BJ (cell line): ENCODE data around the gene OR6C70. TPM values are rescaled to one million over a fixed set of nuclear protein-coding genes. Genes with fewer than 3 reads are reported as not detected.
"Not testable (repeated sequence)": the region's sequence is repeated elsewhere in the genome, so short reads cannot be mapped to it uniquely, and the experiment has no call there.

Source experiments
- CTCF ChIA-PET: fragments of 350-600 bp; formaldehyde crosslinking; extraction: SDS; loops from one replicate; lab custom pipeline; 2021; ENCODE audit warnings: antibody characterized with exemption, inconsistent platforms; lab: Yijun Ruan, JAX
- POLR2A ChIA-PET: fragments of 300-600 bp; sonication (Branson Sonifier 250); formaldehyde crosslinking; extraction: SDS; loops from one replicate; lab custom pipeline; 2021; ENCODE audit warnings: antibody characterized with exemption; lab: Charles Lee
- DNase-seq: peaks from one replicate; pipeline ENCODE4 v3.0.0-alpha.2; 2011; ENCODE audit warnings: low read depth
- H3K27me3 ChIP-seq: 2 replicates; pipeline ENCODE4 v1.6.0; 2011; ENCODE audit warnings: low read length; ENCODE audit not compliant: control insufficient read depth, insufficient read depth
- H3K36me3 ChIP-seq: 2 replicates; pipeline ENCODE4 v1.5.1; 2011; ENCODE audit warnings: low read length; ENCODE audit not compliant: control insufficient read depth, insufficient read depth
- H3K4me3 ChIP-seq: 2 replicates; pipeline ENCODE4 v1.5.1; 2011; ENCODE audit warnings: low read depth, mild to moderate bottlenecking, control low read depth, low read length
- polyA plus RNA-seq: library from polyadenylated mRNA; depleted of rRNA; stranded (reverse); fragments of >200 nt; gene quantifications from 2 replicates; pipeline ENCODE4 v1.2.3, GENCODE V29; 2011
- TF ChIP-seq, protein P1 (sequence below): IDR thresholded peaks from 2 replicates; pipeline ENCODE4 v1.5.1; 2011; ENCODE audit warnings: low read depth, mild to moderate bottlenecking, control low read depth, inconsistent platforms, low read length, moderate library complexity; ENCODE audit not compliant: insufficient read depth

OR6C70 gene
- polyA plus RNA-seq, 1 experiment, result not detected

DNA sequence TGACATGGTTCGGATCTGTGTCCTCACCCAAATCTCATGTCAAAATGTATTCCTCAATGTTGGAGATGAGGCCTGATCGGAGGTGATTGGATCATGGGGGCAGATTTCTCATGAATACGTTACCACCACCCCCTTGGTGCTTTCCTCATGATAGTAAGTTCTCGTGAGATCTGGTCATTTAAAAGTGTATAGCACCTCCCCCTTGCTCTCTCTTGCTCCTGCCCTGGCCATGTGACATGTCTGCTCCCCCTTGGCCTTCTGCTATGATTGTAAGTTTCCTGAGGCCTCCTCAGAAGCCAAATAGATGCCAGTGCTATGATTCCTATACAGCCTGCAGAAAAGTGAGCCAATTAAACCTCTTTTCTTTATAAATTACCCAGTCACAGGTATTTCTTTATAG is 29.3 kb upstream of the OR6C70 start:
- DNase-seq, result no peak
- Histone ChIP-seq H3K36me3 (no peaks in the 10 kb centered on the region), H3K4me3 (no peak overlapping the region), H3K27me3 (no peaks in the 10 kb centered on the region)
- TF ChIP-seq, protein P1, sequence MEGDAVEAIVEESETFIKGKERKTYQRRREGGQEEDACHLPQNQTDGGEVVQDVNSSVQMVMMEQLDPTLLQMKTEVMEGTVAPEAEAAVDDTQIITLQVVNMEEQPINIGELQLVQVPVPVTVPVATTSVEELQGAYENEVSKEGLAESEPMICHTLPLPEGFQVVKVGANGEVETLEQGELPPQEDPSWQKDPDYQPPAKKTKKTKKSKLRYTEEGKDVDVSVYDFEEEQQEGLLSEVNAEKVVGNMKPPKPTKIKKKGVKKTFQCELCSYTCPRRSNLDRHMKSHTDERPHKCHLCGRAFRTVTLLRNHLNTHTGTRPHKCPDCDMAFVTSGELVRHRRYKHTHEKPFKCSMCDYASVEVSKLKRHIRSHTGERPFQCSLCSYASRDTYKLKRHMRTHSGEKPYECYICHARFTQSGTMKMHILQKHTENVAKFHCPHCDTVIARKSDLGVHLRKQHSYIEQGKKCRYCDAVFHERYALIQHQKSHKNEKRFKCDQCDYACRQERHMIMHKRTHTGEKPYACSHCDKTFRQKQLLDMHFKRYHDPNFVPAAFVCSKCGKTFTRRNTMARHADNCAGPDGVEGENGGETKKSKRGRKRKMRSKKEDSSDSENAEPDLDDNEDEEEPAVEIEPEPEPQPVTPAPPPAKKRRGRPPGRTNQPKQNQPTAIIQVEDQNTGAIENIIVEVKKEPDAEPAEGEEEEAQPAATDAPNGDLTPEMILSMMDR, result no peak
- ChIA-PET POLR2A (no interaction called here), CTCF (no interaction called here)

GRCh38 chr12:55495490-55495889 is 25.6 kb upstream of the OR6C70 start:
- H3K4me3 ChIP-seq, result no peak overlapping the region
- DNase-seq, result no peak
- H3K27me3 ChIP-seq, result no peaks in the 10 kb centered on the region
- H3K36me3 ChIP-seq, result no peaks in the 10 kb centered on the region
- POLR2A ChIA-PET, result no interaction called here
- CTCF ChIA-PET, result no interaction called here
- TF ChIP-seq, protein P1, result no peak

- Histone ChIP-seq H3K27me3 (no peaks in the 10 kb centered on the region), H3K4me3 (no peak within 1 kb of the TSS), H3K36me3 (no peaks in the 10 kb centered on the region)
- TF ChIP-seq, protein P1, result no peak
- ChIA-PET CTCF (no interaction called here), POLR2A (no interaction called here)
- no peak for DNase-seq
Measured at GRCh38 chr12:55492078-55492477, 22.1 kb upstream of the OR6C70 start, which contains the start of gene OR6C68. Gene OR6C68 (plus strand): TSS chr12:55492378. CDS start chr12:55492378, 0 bp downstream.

DNA sequence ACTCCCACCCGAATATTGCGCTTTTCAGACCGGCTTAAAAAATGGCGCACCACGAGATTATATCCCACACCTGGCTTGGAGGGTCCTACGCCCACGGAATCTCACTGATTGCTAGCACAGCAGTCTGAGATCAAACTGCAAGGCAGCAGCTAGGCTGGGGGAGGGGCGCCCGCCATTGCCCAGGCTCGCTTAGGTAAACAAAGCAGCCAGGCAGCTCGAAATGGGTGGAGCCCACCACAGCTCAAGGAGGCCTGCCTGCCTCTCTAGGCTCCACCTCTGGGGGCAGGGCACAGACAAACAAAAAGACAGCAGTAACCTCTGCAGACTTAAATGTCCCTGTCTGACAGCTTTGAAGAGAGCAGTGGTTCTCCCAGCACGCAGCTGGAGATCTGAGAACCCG is 14.3 kb upstream of the OR6C70 start:
- POLR2A ChIA-PET, H3K27me3 ChIP-seq, H3K36me3 ChIP-seq, CTCF ChIA-PET, DNase-seq, H3K4me3 ChIP-seq: not testable (repeated sequence)

DNA sequence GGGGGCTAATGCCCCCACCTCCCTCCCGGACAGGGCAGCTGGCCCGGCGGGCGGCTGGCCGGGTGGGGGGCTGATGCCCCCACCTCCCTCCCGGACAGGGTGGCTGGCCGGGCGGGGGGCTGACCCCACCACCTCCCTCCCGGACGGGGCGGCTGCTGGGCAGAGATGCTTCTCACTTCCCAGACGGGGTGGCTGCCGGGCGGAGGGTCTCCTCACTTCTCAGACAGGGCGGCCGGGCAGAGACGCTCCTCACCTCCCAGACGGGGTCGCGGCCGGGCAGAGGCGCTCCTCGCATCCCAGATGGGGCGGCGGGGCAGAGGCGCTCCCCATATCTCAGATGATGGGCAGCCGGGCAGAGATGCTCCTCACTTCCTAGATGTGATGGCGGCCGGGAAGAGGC is 9.2 kb upstream of the OR6C70 start:
- CTCF ChIA-PET, POLR2A ChIA-PET: not testable (repeated sequence)

DNA sequence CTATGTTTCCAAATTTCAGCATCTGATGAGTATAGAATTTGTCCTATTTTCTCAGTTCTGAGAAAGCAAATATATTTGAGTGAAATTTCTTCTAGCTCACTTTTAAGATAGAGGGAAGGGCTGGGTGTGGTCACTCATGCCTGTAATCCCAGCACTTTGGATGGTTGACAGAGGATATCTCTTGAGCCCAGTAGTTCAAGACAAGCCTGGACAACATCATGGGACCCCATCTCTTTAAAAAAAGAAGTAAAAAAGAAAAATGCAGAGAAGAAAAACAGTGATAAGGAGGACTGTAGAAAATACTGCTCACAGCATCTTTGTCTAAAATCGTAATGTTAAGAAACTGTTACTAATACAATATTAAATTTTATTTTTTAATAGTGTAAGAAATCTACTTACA is 2.3 kb upstream of the OR6C70 start:
- CTCF ChIA-PET, result no interaction called here
- Histone ChIP-seq H3K27me3 (no peaks in the 10 kb centered on the region), H3K36me3 (no peaks in the 10 kb centered on the region), H3K4me3 (no peak overlapping the region)
- POLR2A ChIA-PET, result no interaction called here
- DNase-seq, result no peak
- TF ChIP-seq, protein P1, result no peak

More for the DNA sequence above, 9.2 kb upstream of the OR6C70 start:
- not testable (repeated sequence) for H3K27me3 ChIP-seq, H3K36me3 ChIP-seq, H3K4me3 ChIP-seq, DNase-seq
